OCI-LY7 (cell line): ENCODE results near the gene SMAP1.

Experiments
- EZH2phosphoT487 ChIP-seq: fragments of 200-600 bp; sonication (generic); IDR thresholded peaks from 2 replicates; pipeline ENCODE4 v1.6.1; 2018; ENCODE audit warnings: low read depth, borderline replicate concordance, mild to moderate bottlenecking, mixed run types, antibody characterized with exemption, low read length, moderate library complexity, mixed read lengths
- TF ChIP-seq, protein P1 (sequence below): fragments of 200-600 bp; sonication (generic); conservative IDR thresholded peaks from 2 replicates; pipeline ENCODE4 v1.5.1; 2014; ENCODE audit warnings: mild to moderate bottlenecking, antibody characterized with exemption, low read length, moderate library complexity, mixed read lengths

GRCh38 chr6:70860045-70860444 is 192.4 kb downstream of the SMAP1 start:
- TF ChIP-seq, protein P1, sequence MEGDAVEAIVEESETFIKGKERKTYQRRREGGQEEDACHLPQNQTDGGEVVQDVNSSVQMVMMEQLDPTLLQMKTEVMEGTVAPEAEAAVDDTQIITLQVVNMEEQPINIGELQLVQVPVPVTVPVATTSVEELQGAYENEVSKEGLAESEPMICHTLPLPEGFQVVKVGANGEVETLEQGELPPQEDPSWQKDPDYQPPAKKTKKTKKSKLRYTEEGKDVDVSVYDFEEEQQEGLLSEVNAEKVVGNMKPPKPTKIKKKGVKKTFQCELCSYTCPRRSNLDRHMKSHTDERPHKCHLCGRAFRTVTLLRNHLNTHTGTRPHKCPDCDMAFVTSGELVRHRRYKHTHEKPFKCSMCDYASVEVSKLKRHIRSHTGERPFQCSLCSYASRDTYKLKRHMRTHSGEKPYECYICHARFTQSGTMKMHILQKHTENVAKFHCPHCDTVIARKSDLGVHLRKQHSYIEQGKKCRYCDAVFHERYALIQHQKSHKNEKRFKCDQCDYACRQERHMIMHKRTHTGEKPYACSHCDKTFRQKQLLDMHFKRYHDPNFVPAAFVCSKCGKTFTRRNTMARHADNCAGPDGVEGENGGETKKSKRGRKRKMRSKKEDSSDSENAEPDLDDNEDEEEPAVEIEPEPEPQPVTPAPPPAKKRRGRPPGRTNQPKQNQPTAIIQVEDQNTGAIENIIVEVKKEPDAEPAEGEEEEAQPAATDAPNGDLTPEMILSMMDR = no peak
- no peak for TF ChIP-seq EZH2phosphoT487
